HG02759 (cell line): Measurements from ENCODE around the gene TNNT2.

Source experiments
- ATAC-seq: cut with Tn5 transposase; IDR thresholded peaks from one replicate; pipeline ENCODE4 v1.9.1; 2021; ENCODE audit warnings: mild to moderate bottlenecking, moderate library complexity; ENCODE audit not compliant: unreplicated experiment

TNNT2 gene

GRCh38 chr1:201357636-201358348 is 19.7 kb downstream of the TNNT2 start:
- ATAC-seq = no peak

GRCh38 chr1:201357211-201357610 is 20.3 kb downstream of the TNNT2 start:
- no peak for ATAC-seq

GRCh38 chr1:201356701-201357100 is 20.8 kb downstream of the TNNT2 start:
- no peak for ATAC-seq

- ATAC-seq = no peak
Observed at GRCh38 chr1:201356236-201356635, 21.2 kb downstream of the TNNT2 start.

GRCh38 chr1:201355471-201355870 is 22.0 kb downstream of the TNNT2 start:
- ATAC-seq = no peak

- no peak for ATAC-seq
Observed at GRCh38 chr1:201354901-201355295, 22.6 kb downstream of the TNNT2 start.

GRCh38 chr1:201354151-201354900 is 23.2 kb downstream of the TNNT2 start:
- no peak for ATAC-seq

- ATAC-seq = no peak
Observed at GRCh38 chr1:201353186-201353940, 24.1 kb downstream of the TNNT2 start.

- no peak for ATAC-seq
Observed at GRCh38 chr1:201351617-201352016, 25.9 kb downstream of the TNNT2 start.

- ATAC-seq = no peak
Observed at GRCh38 chr1:201350884-201351283, 26.6 kb downstream of the TNNT2 start.

- ATAC-seq = no peak
Observed at GRCh38 chr1:201350361-201350725, 27.1 kb downstream of the TNNT2 start.

GRCh38 chr1:201349092-201349491 is 28.4 kb downstream of the TNNT2 start:
- no peak for ATAC-seq

- no peak for ATAC-seq
Observed at GRCh38 chr1:201348211-201348566, 29.3 kb downstream of the TNNT2 start.

- ATAC-seq = no peak
Observed at GRCh38 chr1:201347498-201348210, 29.8 kb downstream of the TNNT2 start.

GRCh38 chr1:201346987-201347386 is 30.5 kb downstream of the TNNT2 start:
- no peak for ATAC-seq

- no peak for ATAC-seq
Observed at GRCh38 chr1:201346337-201346939, 31.0 kb downstream of the TNNT2 start.

GRCh38 chr1:201345081-201345355 is 32.5 kb downstream of the TNNT2 start:
- ATAC-seq = no peak

GRCh38 chr1:201344206-201345080 is 33.0 kb downstream of the TNNT2 start:
- no peak for ATAC-seq

GRCh38 chr1:201341377-201341776 is 36.1 kb downstream of the TNNT2 start:
- no peak for ATAC-seq
